Activated CD4-positive, CD25-positive, alpha-beta regulatory T cell treated with anti-CD3 and anti-CD28 coated beads, Interleukin-2, amount 50 U/mL, for 24 hours (primary cell): ENCODE measurements around the gene AKAP13.
"Not testable (repeated sequence)": the region's sequence is repeated elsewhere in the genome, so short reads cannot be mapped to it uniquely, and the experiment has no call there.

Source experiments
- ATAC-seq, 2 donors: fragments of 150-1000 bp; cut with Tn5 transposase; one replicate each; pipeline ENCODE4 v1.10.0; 2021; ENCODE audit warnings: mild to moderate bottlenecking in 1 of 2, moderate library complexity in 1 of 2

The AKAP13 gene

DNA sequence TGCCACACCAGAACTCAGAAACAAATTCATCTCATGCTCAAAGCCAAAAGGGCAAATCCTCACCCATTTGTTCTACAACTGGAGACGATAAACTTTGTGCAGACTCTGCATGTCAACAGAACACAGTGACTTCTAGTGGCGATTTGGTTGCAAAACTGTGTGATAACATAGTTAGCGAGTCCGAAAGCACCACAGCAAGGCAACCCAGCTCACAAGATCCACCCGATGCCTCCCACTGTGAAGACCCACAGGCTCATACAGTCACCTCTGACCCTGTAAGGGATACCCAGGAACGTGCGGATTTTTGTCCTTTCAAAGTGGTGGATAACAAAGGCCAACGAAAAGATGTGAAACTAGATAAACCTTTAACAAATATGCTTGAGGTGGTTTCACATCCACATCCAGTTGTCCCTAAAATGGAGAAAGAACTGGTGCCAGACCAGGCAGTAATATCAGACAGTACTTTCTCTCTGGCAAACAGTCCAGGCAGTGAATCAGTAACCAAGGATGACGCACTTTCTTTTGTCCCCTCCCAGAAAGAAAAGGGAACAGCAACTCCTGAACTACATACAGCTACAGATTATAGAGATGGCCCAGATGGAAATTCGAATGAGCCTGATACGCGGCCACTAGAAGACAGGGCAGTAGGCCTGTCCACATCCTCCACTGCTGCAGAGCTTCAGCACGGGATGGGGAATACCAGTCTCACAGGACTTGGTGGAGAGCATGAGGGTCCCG is 199.7 kb downstream of the AKAP13 start:
- no peak for ATAC-seq

DNA sequence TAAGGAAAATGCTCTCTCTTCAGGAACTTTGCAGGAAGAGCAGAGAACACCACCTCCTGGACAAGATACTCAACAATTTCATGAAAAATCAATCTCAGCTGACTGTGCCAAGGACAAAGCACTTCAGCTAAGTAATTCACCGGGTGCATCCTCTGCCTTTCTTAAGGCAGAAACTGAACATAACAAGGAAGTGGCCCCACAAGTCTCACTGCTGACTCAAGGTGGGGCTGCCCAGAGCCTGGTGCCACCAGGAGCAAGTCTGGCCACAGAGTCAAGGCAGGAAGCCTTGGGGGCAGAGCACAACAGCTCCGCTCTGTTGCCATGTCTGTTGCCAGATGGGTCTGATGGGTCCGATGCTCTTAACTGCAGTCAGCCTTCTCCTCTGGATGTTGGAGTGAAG is 200.5 kb downstream of the AKAP13 start:
- peak; percentile 36 to 41 for ATAC-seq

DNA sequence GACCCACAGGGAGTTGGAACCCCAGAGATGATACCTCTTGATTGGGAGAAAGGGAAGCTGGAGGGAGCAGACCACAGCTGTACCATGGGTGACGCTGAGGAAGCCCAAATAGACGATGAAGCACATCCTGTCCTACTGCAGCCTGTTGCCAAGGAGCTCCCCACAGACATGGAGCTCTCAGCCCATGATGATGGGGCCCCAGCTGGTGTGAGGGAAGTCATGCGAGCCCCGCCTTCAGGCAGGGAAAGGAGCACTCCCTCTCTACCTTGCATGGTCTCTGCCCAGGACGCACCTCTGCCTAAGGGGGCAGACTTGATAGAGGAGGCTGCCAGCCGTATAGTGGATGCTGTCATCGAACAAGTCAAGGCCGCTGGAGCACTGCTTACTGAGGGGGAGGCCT is 201.1 kb downstream of the AKAP13 start:
- peak in 1 of 2 donors; percentile 19 for ATAC-seq

DNA sequence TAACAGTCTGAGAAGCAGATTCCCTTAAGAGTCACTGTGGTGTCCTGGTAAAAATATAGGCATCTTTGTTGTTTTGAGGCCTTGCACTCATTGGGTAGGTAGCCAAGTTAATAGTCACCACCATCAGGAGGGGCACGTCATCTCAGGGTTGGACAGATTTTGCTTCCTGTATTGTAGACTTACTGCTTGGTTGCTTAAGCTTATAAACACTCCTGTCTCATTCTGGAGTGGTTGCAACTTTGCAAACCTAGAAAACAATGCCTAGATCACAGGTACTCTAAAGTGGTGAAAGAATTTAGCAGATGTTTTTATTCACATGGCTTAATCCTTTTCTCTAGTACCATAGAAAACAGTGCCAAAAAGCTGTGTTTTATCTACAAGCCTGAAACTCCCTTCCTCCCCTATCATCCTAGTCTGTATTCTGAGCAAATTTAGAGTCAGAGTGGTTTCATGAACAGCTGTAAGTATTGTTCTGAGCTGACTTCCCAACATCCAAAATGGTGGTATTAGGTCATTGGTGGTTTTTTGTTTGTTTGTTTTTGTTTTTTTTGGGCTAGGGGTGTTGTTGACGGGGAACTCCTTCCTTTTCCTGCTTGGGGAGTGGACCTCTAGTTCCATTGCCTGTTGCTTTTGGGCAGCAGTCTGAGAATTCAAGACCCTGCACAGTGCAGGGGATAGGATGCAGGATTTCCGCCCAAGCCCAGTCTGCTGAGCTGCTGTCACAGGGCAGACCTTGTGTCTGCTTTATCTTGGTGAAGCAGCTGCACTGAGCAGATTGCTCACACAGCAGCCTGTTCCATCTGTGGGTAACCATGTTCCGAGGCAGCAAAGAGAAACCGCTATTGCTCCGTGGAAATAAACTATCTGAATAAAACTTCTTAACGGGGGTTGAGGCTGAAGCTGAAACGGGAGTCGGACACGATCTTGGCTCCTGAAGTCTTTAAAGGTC is 202.0 kb downstream of the AKAP13 start:
- ATAC-seq: peak; percentile 69 to 73

DNA sequence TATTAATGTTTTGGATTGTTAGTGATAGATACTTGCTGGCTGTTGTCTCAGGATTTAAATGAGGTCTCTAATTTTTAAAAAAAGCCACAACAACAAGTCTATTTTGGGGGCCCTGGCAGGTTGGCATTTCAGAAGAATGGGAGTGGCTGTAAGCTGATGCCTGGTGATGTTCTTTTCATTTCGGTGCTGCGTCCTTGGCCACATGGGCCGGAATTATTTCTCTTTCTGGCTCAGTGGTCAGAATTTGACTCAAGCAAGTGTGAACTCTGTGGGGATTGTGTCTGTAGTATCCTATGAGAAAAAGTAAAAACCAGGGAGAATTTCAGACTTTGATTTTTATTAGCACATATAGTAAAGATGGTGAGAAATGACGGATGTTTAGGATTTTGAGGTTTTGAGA is 203.0 kb downstream of the AKAP13 start:
- no peak for ATAC-seq

DNA sequence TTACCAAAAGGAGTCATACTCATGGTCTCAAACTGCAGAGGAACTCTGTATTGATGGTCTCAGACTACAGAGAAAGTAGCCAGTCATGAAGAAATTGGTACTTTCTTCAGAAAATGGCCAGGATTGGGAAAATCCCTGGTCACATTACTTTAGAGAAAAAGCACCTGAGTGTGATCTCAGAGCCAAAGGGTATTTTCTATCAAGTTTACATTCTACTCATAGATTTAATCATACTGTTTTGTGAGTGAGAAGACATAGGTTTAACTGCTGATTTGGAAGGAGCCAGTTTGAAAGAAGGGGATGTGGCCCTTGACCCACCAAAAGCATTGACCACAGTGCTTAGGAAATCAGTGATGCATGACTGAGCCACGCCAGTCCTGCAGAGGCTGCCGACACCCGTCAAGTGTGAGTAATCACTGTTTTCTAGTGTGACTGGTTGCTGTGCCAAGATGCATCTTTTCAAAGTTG is 203.6 kb downstream of the AKAP13 start:
- peak; percentile 24 to 52 for ATAC-seq

DNA sequence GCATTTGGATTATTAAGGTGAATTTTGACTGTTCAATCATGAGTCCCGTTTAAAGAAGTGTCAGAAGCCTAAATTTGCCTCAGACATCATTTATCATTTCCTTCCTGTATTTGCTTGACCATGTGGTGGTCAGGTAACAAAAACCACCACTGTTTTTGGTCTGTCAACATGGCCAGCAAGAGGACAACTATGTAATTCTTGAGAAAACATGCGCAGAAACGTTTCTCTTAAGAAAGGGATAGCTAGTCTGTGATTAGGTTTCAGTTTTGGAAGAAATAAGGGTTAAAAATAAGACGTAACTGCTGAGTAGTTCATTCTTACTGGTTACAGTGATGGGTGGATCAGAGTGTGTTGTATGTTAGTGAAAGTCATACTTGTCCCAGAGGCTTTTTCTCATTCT is 204.5 kb downstream of the AKAP13 start:
- no peak for ATAC-seq

DNA sequence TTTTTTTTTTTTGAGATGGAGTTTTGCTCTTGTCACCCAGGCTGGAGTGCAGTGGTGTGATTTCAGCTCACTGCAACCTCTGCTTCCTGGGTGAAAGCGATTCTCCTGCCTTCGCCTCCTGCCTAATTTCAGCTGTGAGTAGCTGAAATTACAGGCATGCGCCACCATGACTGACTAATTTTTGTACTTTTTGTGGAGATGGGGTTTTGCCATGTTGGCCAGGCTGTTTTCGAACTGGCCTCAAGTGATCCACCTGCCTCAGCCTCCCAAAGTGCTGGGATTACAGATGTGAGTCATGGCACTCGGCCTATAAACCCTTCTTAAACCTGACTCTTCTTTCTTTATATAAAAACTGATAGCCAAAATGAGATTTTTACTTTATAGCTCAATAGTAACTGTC is 205.8 kb downstream of the AKAP13 start:
- ATAC-seq: not testable (repeated sequence)

DNA sequence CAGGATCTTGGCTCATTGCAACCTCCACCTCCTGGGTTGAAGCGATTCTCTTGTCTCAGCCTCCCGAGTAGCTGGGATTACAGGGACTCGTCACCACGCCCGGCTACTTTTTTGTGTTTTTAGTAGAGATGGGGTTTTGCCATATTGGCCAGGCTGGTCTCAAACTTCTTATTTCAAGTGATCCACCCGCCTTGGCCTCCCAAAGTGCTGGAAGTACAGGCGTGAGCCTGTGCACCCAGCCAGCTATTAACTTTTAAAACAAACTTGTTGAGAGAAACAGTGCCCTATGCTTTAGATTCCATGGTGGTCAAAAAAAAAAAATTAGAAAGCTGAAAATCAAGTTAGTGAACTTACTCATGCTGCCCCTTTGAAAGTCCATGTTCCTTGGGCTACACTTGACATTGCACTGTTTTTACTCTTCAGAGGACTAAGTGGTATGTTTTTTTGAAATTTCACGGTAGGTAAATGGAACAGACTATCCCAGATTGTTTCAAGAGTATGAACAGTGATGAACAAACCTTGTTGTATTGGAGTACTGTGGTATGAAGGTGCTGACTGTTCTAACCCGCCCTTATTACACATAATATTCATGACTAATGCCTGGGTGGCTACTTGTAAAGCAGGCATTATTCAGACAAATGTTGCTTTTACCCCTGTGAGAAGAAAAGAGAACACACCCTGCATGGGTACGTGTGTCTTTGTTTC is 207.5 kb downstream of the AKAP13 start:
- peak; percentile 21 to 46 for ATAC-seq

DNA sequence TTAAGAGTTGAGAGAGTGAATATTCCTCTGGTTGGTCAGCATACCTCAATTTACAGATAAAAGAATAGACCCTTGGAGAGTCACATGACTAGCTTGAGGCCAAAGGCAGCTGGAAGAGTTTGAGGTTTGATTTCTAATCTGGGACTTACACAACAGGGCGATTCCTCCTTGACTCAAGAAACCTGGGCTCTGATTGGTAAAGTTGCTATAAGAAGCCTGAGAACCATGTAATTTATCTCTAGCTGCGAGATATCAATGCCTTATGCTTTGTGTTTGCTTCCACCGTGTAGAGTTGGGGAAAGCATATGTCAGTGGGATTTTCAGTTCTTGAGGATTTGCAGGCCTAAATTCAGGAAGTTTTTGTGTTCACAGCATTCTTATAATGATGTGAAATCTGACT is 208.3 kb downstream of the AKAP13 start:
- ATAC-seq: no peak

DNA sequence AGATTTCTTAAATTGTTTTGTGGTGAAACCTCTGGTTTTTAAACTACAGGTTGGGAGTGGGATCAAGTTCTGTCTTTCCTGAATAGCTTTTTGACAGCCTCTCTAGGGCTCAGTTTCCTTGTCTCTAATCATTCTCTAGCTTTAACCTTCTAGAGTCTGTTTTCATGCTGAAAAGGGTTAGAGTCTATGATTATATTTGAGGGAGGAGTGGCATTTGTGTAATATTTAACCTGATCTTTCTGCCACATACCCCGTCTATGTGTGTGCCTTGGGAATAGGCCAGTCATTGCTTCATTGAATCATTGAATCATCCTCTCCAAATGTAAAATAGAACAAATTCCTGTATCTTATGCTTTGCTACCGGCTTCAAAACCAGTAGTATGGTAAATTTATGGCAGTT is 209.4 kb downstream of the AKAP13 start:
- ATAC-seq: no peak

DNA sequence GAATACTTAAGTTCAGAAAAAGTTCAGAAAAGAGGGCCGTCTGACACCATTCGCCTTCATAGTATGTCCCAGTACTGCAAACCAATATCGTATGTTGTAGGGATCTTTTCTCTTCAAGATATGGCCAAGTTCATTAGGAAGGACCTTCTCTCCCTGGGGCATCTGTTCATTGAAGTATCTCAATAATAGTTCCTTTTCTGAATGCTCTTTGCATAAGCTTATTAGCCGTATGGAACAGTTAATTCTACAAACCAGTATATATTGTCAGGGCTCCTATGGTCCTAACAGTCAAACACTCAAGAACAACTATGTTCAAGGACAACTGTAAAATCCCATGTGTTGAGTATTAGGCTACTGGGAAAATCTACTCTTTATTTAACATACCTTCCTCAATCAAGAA is 211.2 kb downstream of the AKAP13 start:
- no peak for ATAC-seq

DNA sequence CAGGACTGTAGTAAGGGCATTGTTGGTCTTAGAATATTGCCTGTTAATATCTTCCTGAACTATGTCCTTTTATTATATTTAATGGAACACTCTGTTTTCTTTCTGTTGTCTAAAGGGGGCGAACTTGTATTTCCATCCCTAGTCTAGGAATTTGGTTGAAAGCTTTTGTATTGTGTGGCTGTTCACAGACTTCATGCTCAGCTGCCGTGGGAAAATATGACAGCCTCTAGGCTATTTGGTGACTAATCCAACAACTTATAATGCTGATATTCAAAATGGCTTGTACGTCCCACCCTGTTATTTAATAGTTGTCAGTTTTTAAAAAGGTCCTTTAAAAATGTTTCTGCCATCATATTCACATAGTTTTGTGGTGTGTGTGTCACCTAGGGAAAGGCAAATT is 211.7 kb downstream of the AKAP13 start:
- ATAC-seq: no peak

DNA sequence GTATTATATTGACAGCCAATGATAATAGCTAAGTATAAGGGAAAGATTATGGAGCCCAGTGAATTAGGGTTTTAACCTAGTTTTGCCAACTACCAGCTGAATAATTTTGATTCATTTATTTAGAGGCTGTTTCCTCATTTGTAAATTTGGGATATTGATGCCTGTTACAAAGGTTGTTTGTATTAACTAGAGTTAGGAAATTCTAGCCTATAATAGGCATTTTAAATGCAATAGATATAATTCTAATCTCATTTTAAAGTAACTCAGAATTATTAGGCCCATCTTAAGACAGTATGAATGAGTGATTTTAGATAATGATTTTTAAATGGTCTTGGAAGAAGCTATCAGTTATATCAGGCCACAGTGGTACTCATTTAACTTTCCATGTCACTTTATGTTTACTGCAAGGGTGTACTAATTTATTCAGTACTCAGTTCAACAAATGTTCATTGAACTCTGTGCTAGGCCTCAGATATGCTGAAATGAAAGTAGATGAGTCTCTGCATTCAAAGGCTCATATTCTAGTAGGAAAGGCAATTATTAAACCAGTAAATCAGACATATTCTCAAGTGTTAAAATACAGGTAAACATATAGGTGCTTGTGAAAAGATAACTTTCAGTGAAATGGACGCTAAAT is 213.5 kb downstream of the AKAP13 start:
- peak in 1 of 2 donors; percentile 25 for ATAC-seq

DNA sequence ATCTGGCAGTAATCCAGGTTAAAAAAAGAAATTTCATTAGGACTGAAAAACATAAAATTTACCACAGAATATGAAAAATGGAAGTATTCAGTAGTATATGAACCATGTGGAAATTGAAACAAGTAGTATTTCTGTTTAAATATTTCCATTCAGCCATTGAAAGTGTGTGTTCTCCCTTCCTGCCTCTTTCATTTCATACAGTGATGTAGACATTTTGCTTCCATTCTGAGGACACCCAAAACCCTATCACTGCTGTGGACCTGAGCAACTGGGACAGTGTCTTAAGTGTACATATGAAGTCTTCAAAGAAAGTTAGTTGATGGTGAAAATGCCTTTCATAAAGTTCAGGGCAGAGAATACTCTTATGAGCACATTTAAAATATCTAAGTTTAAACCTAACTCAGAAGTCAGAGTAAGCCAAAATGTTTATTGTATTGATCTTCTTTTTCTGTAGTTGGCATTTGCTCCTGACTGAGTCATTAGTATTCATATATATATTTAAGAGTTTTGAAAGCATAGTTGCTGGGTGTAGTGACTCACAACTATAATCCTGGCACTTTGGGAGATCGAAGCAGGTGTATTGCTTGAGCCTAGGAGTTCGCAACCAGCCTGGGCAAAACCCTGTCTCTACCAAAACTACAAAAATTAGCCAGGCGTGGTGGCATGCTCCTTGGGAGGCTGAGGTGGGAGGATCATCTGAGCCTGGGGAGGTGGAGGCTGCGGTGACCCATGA is 215.6 kb downstream of the AKAP13 start:
- peak; percentile 45 to 53 for ATAC-seq

DNA sequence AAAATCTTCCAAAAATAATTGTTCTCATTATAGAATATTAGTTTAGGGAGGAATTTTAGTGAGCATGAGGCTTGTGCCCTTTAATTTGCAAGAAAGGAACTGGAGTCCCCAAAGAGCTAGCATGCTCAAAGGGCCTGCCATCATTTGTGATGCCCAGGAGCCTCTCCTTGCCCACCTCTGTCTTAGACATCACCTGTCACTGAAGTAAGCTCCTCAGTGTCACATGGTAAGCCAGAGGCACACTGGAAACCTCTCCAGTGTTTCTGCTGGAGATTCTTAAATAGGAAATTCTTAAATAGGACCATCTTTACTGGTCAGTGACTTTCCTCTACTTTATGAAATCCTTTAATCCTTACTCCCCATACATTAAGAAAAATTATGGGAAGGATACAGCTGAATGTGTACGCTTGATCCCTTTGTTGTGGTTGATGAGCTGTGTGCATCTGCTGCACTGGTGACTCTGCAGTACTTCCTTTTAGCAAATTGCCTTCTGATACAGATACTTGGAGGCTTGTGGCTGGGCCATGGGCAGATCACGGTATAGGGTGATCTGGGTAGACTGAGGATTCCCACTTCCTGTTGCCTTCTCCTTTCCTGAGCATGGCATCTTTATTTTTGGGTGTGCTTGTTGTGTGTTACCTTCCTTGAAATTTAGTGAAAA is 216.9 kb downstream of the AKAP13 start:
- ATAC-seq: peak; percentile 53 to 60

DNA sequence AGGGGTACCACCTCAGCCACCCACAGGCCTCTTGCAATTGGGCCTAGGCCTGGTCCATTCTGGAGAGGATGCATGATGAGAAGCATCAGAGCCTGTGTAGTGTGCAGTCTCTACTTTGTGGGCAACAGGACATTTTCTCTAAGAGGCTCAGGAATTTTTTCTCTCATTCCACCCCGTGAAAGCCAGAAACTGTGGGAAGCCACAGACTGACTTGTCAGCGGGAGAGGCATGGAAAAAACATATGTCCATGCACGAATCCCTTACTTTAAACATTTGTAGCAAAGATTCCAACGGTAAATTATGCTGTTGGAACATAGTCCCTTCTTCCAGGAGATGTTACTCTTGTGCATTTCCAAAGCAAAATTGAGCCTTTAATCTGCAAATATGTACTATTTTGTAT is 217.8 kb downstream of the AKAP13 start:
- no peak for ATAC-seq

DNA sequence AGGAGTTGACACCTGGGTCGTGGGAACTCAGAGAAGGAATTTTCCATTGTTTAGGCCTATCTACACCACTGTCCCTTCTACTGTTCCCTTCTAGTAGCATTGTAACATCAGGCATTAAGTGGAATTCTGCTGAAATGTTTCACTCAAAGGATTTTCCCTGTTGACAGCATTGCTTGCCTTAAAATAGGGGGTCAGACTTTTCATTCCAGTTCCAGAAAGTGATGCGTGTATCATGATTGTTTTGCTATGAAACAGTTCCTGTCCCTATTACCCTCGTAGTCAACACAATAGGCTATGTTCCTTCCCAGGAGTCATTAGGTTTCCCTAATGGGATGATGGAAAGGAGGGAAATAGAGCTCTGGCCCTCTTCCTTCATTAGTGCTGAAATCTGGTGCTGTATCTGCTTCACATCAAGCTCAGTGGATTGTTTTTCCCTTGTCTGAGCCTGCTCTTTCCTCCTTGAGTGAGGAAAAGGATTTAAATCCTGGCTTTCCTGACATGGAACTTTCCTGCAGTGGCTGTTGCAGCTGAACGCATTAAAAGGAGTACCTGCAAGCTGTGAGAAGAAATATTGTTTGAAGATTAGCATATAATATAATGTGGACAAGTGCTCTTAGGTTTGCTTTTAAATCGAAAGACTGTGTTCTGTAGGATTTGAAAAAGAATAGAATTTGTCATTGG is 218.5 kb downstream of the AKAP13 start:
- no peak for ATAC-seq

DNA sequence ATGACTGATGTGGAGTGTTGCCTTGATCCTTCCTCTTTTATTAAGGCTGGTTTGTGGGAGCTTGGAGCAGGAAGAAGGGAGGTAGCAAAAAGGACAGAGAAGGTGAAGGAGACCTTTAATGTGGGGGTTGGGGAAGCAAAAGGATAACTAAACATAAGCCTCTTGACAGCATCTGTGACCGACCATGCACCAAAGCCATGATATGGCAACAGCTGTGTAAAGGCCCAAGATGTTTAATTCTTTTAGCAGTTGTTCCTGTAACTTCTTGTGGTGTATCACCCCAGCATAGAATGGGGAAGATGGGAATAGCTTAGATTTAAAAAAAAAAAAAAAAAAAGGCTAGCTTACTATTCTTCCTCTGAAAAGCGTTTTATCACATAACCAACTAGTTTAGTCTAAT is 219.6 kb downstream of the AKAP13 start:
- no peak for ATAC-seq

DNA sequence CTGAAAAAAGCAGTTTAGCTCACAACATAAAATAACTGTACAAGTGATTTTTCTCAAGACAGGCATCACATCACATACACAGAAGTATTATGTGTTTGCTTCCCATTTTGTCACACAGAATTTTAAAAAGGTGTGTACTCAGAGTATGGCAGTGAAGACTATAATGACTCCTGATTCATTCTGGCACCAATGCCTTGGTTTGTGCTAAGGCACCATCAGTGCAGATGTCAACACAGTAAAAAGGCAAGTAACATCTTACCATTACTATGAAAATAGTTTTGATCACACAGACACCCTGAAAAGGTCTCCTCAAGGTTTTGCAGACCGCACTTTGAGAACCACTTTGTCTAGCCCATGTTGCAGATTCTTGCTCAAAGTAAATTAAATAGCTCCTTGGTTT is 222.8 kb downstream of the AKAP13 start:
- peak in 1 of 2 donors; percentile 51 for ATAC-seq

DNA sequence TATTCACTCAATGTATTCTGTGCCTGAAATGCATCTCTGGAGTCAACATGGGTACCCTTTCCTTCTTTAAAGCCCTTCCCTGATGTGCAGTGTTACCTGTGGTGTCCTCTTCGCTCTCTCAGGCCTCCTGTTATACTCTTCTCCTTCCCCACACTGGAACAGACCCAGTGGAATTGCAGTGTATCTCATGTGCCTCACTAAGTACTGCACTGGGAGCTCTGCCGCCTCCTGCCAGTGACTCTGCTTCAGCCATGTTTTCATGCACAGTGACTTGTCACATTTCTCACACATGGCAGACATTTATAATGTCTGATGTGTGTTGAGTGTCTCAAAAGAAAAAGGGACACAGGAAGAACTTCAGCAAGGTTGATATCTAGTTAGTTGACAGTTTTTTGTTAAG is 223.3 kb downstream of the AKAP13 start:
- ATAC-seq: no peak
